ENCODE measurements around the gene STRIT1. TPM values are rescaled to one million over a fixed set of nuclear protein-coding genes. Genes with fewer than 3 reads are reported as not detected.

STRIT1 gene
- total RNA-seq: 1.4 TPM
- not detected for polyA plus RNA-seq

GRCh38 chr3:155293516-155293915 lies at the start of gene STRIT1:
Gene STRIT1, minus strand, starts transcription at chr3:155293683.
- 74% methylated on average over 6 of the region's 6 CpGs for WGBS
- Histone ChIP-seq H3K4me1 (ENCODE audit: insufficient read depth) (no peaks in the 10 kb centered on the region), H3K36me3 (ENCODE audit: insufficient read depth) (no peaks in the 10 kb centered on the region), H3K4me3 (ENCODE audit: low read depth, low read length) (no peak within 1 kb of the TSS), H3K27ac (ENCODE audit: low read depth) (no peak within 1 kb of the TSS)
- DNase-seq (ENCODE audit: extremely low spot score): no peak

GRCh38 chr3:155342344-155342743 lies 48.9 kb upstream of the STRIT1 start:
- no peaks in the 10 kb centered on the region for H3K4me1 ChIP-seq (ENCODE audit: insufficient read depth)
- no peaks in the 10 kb centered on the region for H3K36me3 ChIP-seq (ENCODE audit: insufficient read depth)
- H3K4me3 ChIP-seq (ENCODE audit: low read depth, low read length): no peak overlapping the region
- H3K27ac ChIP-seq (ENCODE audit: low read depth): no peak overlapping the region
- WGBS: 48% methylated on average over 3 of the region's 3 CpGs
- no peak for DNase-seq (ENCODE audit: extremely low spot score)

- Histone ChIP-seq H3K4me3 (ENCODE audit: low read depth, low read length) (no peak overlapping the region), H3K36me3 (ENCODE audit: insufficient read depth) (no peaks in the 10 kb centered on the region), H3K27ac (ENCODE audit: low read depth) (no peak overlapping the region), H3K4me1 (ENCODE audit: insufficient read depth) (no peaks in the 10 kb centered on the region)
- DNase-seq (ENCODE audit: extremely low spot score): no peak
Observed at GRCh38 chr3:155339052-155339451, 45.6 kb upstream of the STRIT1 start.

GRCh38 chr3:155335724-155336354 lies 42.4 kb upstream of the STRIT1 start:
- no peak overlapping the region for H3K27ac ChIP-seq (ENCODE audit: low read depth)
- 78% methylated on average over 3 of the region's 3 CpGs for WGBS
- no peaks in the 10 kb centered on the region for H3K4me1 ChIP-seq (ENCODE audit: insufficient read depth)
- no peak overlapping the region for H3K4me3 ChIP-seq (ENCODE audit: low read depth, low read length)
- no peak for DNase-seq (ENCODE audit: extremely low spot score)
- no peaks in the 10 kb centered on the region for H3K36me3 ChIP-seq (ENCODE audit: insufficient read depth)

GRCh38 chr3:155334914-155335723 lies 41.6 kb upstream of the STRIT1 start:
- H3K27ac ChIP-seq (ENCODE audit: low read depth): no peak overlapping the region
- 39% methylated on average over 6 of the region's 6 CpGs for WGBS
- no peak for DNase-seq (ENCODE audit: extremely low spot score)
- no peaks in the 10 kb centered on the region for H3K4me1 ChIP-seq (ENCODE audit: insufficient read depth)
- H3K4me3 ChIP-seq (ENCODE audit: low read depth, low read length): no peak overlapping the region
- H3K36me3 ChIP-seq (ENCODE audit: insufficient read depth): no peaks in the 10 kb centered on the region

GRCh38 chr3:155334215-155334913 lies 40.9 kb upstream of the STRIT1 start:
- Histone ChIP-seq H3K36me3 (ENCODE audit: insufficient read depth) (no peaks in the 10 kb centered on the region), H3K4me1 (ENCODE audit: insufficient read depth) (no peaks in the 10 kb centered on the region), H3K4me3 (ENCODE audit: low read depth, low read length) (no peak overlapping the region), H3K27ac (ENCODE audit: low read depth) (no peak overlapping the region)
- 42% methylated on average over 3 of the region's 3 CpGs for WGBS
- no peak for DNase-seq (ENCODE audit: extremely low spot score)

- H3K4me1 ChIP-seq (ENCODE audit: insufficient read depth): no peaks in the 10 kb centered on the region
- no peak overlapping the region for H3K27ac ChIP-seq (ENCODE audit: low read depth)
- WGBS: 77% methylated on average over 4 of the region's 4 CpGs
- no peaks in the 10 kb centered on the region for H3K36me3 ChIP-seq (ENCODE audit: insufficient read depth)
- no peak overlapping the region for H3K4me3 ChIP-seq (ENCODE audit: low read depth, low read length)
- DNase-seq (ENCODE audit: extremely low spot score): no peak
Observed at GRCh38 chr3:155332716-155333115, 39.2 kb upstream of the STRIT1 start.

GRCh38 chr3:155331078-155331477 lies 37.6 kb upstream of the STRIT1 start:
- Histone ChIP-seq H3K36me3 (ENCODE audit: insufficient read depth) (no peaks in the 10 kb centered on the region), H3K27ac (ENCODE audit: low read depth) (no peak overlapping the region), H3K4me1 (ENCODE audit: insufficient read depth) (no peaks in the 10 kb centered on the region), H3K4me3 (ENCODE audit: low read depth, low read length) (no peak overlapping the region)
- DNase-seq (ENCODE audit: extremely low spot score): no peak
- WGBS: 83% methylated on average over 2 of the region's 2 CpGs

- H3K4me3 ChIP-seq (ENCODE audit: low read depth, low read length): no peak overlapping the region
- DNase-seq (ENCODE audit: extremely low spot score): no peak
- H3K36me3 ChIP-seq (ENCODE audit: insufficient read depth): no peaks in the 10 kb centered on the region
- no peak overlapping the region for H3K27ac ChIP-seq (ENCODE audit: low read depth)
- H3K4me1 ChIP-seq (ENCODE audit: insufficient read depth): no peaks in the 10 kb centered on the region
Observed at GRCh38 chr3:155330370-155330769, 36.9 kb upstream of the STRIT1 start.

- Histone ChIP-seq H3K36me3 (ENCODE audit: insufficient read depth) (no peaks in the 10 kb centered on the region), H3K4me3 (ENCODE audit: low read depth, low read length) (no peak overlapping the region), H3K27ac (ENCODE audit: low read depth) (no peak overlapping the region), H3K4me1 (ENCODE audit: insufficient read depth) (no peaks in the 10 kb centered on the region)
- no peak for DNase-seq (ENCODE audit: extremely low spot score)
- WGBS: 95% methylated on average over 6 of the region's 6 CpGs
Observed at GRCh38 chr3:155329513-155330048, 36.1 kb upstream of the STRIT1 start.

- Histone ChIP-seq H3K36me3 (ENCODE audit: insufficient read depth) (no peaks in the 10 kb centered on the region), H3K4me1 (ENCODE audit: insufficient read depth) (no peaks in the 10 kb centered on the region), H3K4me3 (ENCODE audit: low read depth, low read length) (no peak overlapping the region), H3K27ac (ENCODE audit: low read depth) (no peak overlapping the region)
- no peak for DNase-seq (ENCODE audit: extremely low spot score)
- WGBS: 91% methylated on average over 2 of the region's 2 CpGs
Observed at GRCh38 chr3:155327871-155328270, 34.4 kb upstream of the STRIT1 start.

GRCh38 chr3:155327430-155327829 lies 33.9 kb upstream of the STRIT1 start:
- DNase-seq (ENCODE audit: extremely low spot score): no peak
- 97% methylated on average over 1 of the region's 1 CpG for WGBS
- Histone ChIP-seq H3K4me1 (ENCODE audit: insufficient read depth) (no peaks in the 10 kb centered on the region), H3K36me3 (ENCODE audit: insufficient read depth) (no peaks in the 10 kb centered on the region), H3K4me3 (ENCODE audit: low read depth, low read length) (no peak overlapping the region), H3K27ac (ENCODE audit: low read depth) (no peak overlapping the region)

GRCh38 chr3:155326901-155327300 lies 33.4 kb upstream of the STRIT1 start:
- H3K4me3 ChIP-seq (ENCODE audit: low read depth, low read length): no peak overlapping the region
- no peak for DNase-seq (ENCODE audit: extremely low spot score)
- H3K36me3 ChIP-seq (ENCODE audit: insufficient read depth): no peaks in the 10 kb centered on the region
- H3K27ac ChIP-seq (ENCODE audit: low read depth): no peak overlapping the region
- no peaks in the 10 kb centered on the region for H3K4me1 ChIP-seq (ENCODE audit: insufficient read depth)
- 89% methylated on average over 4 of the region's 4 CpGs for WGBS

GRCh38 chr3:155326244-155326643 lies 32.8 kb upstream of the STRIT1 start:
- WGBS: 88% methylated on average over 5 of the region's 5 CpGs
- no peak overlapping the region for H3K27ac ChIP-seq (ENCODE audit: low read depth)
- DNase-seq (ENCODE audit: extremely low spot score): no peak
- no peak overlapping the region for H3K4me3 ChIP-seq (ENCODE audit: low read depth, low read length)
- H3K36me3 ChIP-seq (ENCODE audit: insufficient read depth): no peaks in the 10 kb centered on the region
- H3K4me1 ChIP-seq (ENCODE audit: insufficient read depth): no peaks in the 10 kb centered on the region
